NCI-H146 treated with DMSO at 0.1 percent for 48 hours (cell line): Measurements from ENCODE around the gene ATP5PO.
"Not testable (repeated sequence)": the region's sequence is repeated elsewhere in the genome, so short reads cannot be mapped to it uniquely, and the experiment has no call there.

Source experiments
- DNase-seq: peaks from one replicate; lab custom pipeline; 2025; ENCODE audit not compliant: unreplicated experiment; lab: John Stamatoyannopoulos, UW

ATP5PO gene

GRCh38 chr21:33872881-33873515 lies 42.6 kb downstream of the ATP5PO start:
- no peak for DNase-seq

- DNase-seq = no peak
Observed at GRCh38 chr21:33871171-33871570, 44.4 kb downstream of the ATP5PO start.

- no peak for DNase-seq
Observed at GRCh38 chr21:33870768-33871167, 44.8 kb downstream of the ATP5PO start.

GRCh38 chr21:33869873-33870272 lies 45.7 kb downstream of the ATP5PO start:
- no peak for DNase-seq

GRCh38 chr21:33867868-33868267 lies 47.7 kb downstream of the ATP5PO start:
- not testable (repeated sequence) for DNase-seq

GRCh38 chr21:33866826-33867225 lies 48.8 kb downstream of the ATP5PO start:
- DNase-seq = no peak

- no peak for DNase-seq
Observed at GRCh38 chr21:33865996-33866575, 49.5 kb downstream of the ATP5PO start.

GRCh38 chr21:33865176-33865575 lies 50.4 kb downstream of the ATP5PO start:
- no peak for DNase-seq

GRCh38 chr21:33864150-33864549 lies 51.5 kb downstream of the ATP5PO start:
- no peak for DNase-seq

- DNase-seq = not testable (repeated sequence)
Observed at GRCh38 chr21:33863191-33863590, 52.4 kb downstream of the ATP5PO start.

- DNase-seq = no peak
Observed at GRCh38 chr21:33861125-33861524, 54.5 kb downstream of the ATP5PO start.

GRCh38 chr21:33860332-33860879 lies 55.2 kb downstream of the ATP5PO start:
- no peak for DNase-seq

GRCh38 chr21:33859373-33860102 lies 56.1 kb downstream of the ATP5PO start:
- DNase-seq = no peak

GRCh38 chr21:33858667-33859372 lies 56.8 kb downstream of the ATP5PO start:
- no peak for DNase-seq

GRCh38 chr21:33857846-33858666 lies 57.5 kb downstream of the ATP5PO start:
- DNase-seq = no peak

GRCh38 chr21:33856893-33857527 lies 58.6 kb downstream of the ATP5PO start:
- no peak for DNase-seq

GRCh38 chr21:33855190-33855589 lies 60.4 kb downstream of the ATP5PO start:
- DNase-seq = no peak

- peak; percentile 63 for DNase-seq
Observed at GRCh38 chr21:33854604-33855003, 61.0 kb downstream of the ATP5PO start.
